GM12865 (cell line): ENCODE data around the gene ZNF804B.

ENCODE experiments used
- DNase-seq: peaks from one replicate; pipeline ENCODE4 v3.0.0; 2010; ENCODE audit warnings: low read depth
- H3K4me3 ChIP-seq: 2 replicates; pipeline ENCODE4 v1.5.1; 2011; ENCODE audit warnings: mild to moderate bottlenecking, low read depth, low read length, control low read depth
- TF ChIP-seq, protein P1 (sequence below): IDR thresholded peaks from 2 replicates; pipeline ENCODE4 v1.5.1; 2011; ENCODE audit warnings: low read length, control low read depth, low read depth, inconsistent platforms; ENCODE audit not compliant: insufficient read depth; ENCODE audit errors: missing control alignments

The ZNF804B gene

DNA sequence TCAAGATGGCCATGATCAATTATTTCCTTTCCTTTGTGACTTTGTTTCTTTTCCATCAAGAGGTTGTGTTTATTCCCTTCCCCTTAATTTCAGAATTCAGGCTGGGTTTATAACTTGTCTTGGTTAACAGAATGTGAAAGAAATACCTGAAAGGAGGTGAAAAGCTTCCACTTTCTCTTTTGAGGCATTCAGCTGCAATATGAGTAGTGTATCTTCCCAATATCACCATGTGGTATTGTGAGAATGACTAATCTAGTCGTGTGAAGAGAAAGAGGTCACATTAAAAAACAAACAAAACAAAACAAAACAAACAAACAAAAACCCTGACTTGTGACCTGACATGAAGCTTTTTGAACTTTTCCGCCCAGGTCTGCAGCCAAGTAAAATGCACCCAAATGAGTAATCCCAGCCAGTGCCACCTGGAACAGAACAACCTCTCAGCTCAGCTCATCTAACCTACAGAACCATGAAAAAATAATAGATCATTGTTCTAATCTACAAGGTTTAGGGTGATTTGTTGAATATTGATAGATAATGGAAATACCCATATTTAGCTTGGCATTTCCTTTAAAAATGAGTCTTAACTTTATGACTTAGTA lies 106.9 kb downstream of the ZNF804B start:
- TF ChIP-seq, protein P1, sequence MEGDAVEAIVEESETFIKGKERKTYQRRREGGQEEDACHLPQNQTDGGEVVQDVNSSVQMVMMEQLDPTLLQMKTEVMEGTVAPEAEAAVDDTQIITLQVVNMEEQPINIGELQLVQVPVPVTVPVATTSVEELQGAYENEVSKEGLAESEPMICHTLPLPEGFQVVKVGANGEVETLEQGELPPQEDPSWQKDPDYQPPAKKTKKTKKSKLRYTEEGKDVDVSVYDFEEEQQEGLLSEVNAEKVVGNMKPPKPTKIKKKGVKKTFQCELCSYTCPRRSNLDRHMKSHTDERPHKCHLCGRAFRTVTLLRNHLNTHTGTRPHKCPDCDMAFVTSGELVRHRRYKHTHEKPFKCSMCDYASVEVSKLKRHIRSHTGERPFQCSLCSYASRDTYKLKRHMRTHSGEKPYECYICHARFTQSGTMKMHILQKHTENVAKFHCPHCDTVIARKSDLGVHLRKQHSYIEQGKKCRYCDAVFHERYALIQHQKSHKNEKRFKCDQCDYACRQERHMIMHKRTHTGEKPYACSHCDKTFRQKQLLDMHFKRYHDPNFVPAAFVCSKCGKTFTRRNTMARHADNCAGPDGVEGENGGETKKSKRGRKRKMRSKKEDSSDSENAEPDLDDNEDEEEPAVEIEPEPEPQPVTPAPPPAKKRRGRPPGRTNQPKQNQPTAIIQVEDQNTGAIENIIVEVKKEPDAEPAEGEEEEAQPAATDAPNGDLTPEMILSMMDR: no peak
- DNase-seq: peak; percentile 1
- H3K4me3 ChIP-seq: no peak overlapping the region

DNA sequence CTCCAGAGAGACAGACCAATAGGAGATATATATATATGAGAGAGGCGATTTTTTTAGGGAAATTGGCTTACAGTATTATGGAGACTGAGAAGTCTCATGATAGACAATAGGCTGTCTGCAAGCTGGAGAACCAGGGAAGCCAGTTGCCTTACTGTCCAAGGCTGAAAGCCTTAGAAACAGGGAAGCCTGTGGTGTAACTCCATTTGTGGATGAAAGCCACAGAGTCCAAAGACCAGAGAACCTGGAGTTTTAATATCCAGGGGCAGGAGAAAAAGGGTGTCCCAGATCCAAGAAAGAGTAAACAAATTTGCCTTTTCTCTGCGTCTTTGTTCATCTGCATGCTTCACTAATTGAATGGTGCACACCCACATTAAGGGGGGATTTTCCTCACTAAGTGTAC lies 107.7 kb downstream of the ZNF804B start:
- TF ChIP-seq, protein P1: no peak
- no peak for DNase-seq
- H3K4me3 ChIP-seq: no peak overlapping the region

DNA sequence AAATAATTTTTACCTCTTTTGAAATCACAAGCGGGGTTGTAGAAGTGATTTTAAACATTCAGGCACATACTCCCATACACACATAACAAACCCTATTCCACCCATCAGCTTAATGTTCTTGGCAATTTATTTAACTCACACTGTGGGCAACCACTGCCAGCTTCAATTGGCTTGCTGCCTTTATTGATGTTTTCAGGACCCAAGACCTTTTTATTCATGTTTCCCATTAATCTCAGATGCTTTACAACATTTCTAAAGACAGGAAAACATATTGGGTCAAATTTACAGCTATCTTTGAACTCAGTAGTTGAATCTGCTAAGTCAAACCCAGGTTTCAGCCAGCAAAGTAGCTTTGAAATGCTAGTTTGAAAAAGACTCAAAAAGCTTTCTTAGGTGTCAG lies 109.0 kb downstream of the ZNF804B start:
- H3K4me3 ChIP-seq: no peak overlapping the region
- TF ChIP-seq, protein P1: no peak
- DNase-seq: no peak

DNA sequence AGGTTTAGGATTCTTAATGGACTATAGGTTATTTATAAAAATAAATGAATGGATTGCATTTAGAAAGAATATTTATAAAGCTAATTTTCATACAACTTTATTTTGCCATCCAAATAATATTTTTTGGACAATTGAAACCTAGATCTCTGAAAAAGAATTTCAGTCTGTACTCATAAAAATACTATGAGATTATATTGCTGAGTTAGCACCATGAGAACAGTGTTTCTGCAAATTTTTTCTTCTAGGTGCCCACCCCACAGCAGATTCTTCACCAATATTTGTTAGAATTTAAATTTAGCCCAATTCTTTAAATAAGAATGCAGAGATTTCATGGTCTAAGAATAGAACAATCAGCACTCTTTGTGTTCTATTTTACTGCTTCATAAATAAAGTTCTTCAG lies 121.6 kb downstream of the ZNF804B start:
- H3K4me3 ChIP-seq: no peak overlapping the region
- TF ChIP-seq, protein P1: no peak
- no peak for DNase-seq

DNA sequence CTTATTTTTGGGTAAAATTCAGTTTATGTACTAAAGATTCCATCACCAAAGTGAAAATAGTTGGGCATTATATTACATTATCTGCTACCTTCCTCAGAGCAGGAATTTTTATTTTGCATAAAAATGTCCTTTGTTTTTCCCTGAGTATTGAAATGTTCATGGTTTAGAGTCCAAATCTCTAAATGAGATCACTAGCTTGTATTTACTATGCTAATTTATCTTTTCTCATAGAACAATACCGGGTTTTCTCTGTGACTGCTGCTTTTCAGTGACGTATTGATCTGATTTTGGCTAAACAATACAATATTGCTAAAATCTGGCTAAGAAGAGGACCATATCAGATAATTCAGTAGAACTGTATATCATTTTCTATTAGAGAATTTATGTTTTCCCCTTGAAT lies 125.6 kb downstream of the ZNF804B start:
- H3K4me3 ChIP-seq: no peak overlapping the region
- TF ChIP-seq, protein P1: no peak
- DNase-seq: no peak

DNA sequence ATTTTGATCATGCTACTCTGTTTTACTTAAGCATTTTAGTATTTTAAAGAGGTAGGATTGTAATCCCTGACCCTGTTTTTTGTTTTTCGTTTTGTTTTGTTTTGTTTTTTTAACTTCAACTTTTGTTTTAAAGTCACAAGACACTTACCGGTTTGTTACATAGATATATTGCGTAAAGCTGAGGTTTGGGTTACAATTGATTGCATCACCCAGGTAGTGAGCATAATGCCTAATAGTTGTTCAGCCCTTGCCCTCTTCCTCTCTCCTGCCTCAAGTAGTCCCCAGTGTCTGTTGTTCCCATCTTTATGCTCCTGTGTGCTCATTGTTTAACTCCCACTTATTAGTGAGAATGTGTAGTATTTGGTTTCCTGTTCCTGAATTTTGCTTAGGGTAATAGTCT lies 129.2 kb downstream of the ZNF804B start:
- no peak for DNase-seq
- TF ChIP-seq, protein P1: no peak

DNA sequence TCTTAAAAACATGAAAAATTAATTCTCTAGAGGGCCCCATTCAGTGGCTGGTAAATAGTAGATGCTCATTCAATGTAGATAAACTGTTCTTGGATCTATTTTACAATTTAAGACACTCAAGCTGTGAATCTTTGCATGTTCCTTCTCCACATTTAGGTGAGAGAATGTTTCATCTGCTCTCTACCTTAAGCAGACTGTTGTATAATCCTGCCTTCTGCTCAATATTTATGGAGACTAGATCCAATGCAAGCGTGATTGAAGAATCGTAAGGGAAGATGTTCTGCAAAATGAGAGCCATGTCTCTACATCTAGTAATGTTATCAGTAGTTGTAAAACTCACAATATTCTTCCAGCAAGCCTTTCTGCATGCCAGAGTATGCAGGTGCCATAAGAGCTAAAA lies 151.0 kb downstream of the ZNF804B start:
- H3K4me3 ChIP-seq: no peak overlapping the region
- DNase-seq: no peak
- TF ChIP-seq, protein P1: no peak

More for the DNA sequence above, 129.2 kb downstream of the ZNF804B start:
- no peak overlapping the region for H3K4me3 ChIP-seq
